Stimulated activated CD4-positive, alpha-beta T cell treated with anti-CD3 and anti-CD28 coated beads, TNF-alpha, amount 100 ng/mL, for 24 hours (primary cell): Measurements from ENCODE around the gene USP32.

ENCODE experiments used
- DNase-seq, 3 experiments: peaks; one replicate each; pipeline ENCODE4 v3.0.0-alpha.2; 2020; ENCODE audit warnings: low read depth in 3 of 3

USP32 gene

GRCh38 chr17:60154616-60155426, 237.1 kb downstream of the USP32 start:
- no peak for DNase-seq

- no peak for DNase-seq
These were observed 238.1 kb downstream of the USP32 start for GRCh38 chr17:60153606-60154390.

- DNase-seq, result no peak
These were observed 240.6 kb downstream of the USP32 start for GRCh38 chr17:60151355-60151754.

GRCh38 chr17:60149691-60150582, 242.0 kb downstream of the USP32 start, which contains the start of gene CA4:
Gene CA4, plus strand, starts transcription at chr17:60149973. Its CDS starts 62 bp downstream, at chr17:60150035.
- DNase-seq, result no peak

- no peak for DNase-seq
These were observed 243.6 kb downstream of the USP32 start for GRCh38 chr17:60148373-60148772.

- no peak for DNase-seq
These were observed 244.2 kb downstream of the USP32 start for GRCh38 chr17:60147553-60148223.

GRCh38 chr17:60146206-60146605, 245.7 kb downstream of the USP32 start:
- DNase-seq, result no peak

- no peak for DNase-seq
These were observed 246.7 kb downstream of the USP32 start for GRCh38 chr17:60145006-60145935.

- DNase-seq, result peak; percentile 51 to 79 (median 66)
These were observed 248.9 kb downstream of the USP32 start for GRCh38 chr17:60142872-60143499.

GRCh38 chr17:60141111-60142018, 250.6 kb downstream of the USP32 start:
- DNase-seq, result no peak

- DNase-seq, result peak; percentile 27 to 59 (median 32)
These were observed 252.3 kb downstream of the USP32 start for GRCh38 chr17:60139438-60140285.

- no peak for DNase-seq
These were observed 253.0 kb downstream of the USP32 start for GRCh38 chr17:60138769-60139437.

GRCh38 chr17:60137731-60138130, 254.2 kb downstream of the USP32 start:
- no peak for DNase-seq

GRCh38 chr17:60135951-60136666, 255.8 kb downstream of the USP32 start:
- no peak for DNase-seq

GRCh38 chr17:60135151-60135950, 256.6 kb downstream of the USP32 start:
- peak; percentile 66 to 85 (median 67) for DNase-seq
